ENCODE measurements around the gene EPHA2.

DNA sequence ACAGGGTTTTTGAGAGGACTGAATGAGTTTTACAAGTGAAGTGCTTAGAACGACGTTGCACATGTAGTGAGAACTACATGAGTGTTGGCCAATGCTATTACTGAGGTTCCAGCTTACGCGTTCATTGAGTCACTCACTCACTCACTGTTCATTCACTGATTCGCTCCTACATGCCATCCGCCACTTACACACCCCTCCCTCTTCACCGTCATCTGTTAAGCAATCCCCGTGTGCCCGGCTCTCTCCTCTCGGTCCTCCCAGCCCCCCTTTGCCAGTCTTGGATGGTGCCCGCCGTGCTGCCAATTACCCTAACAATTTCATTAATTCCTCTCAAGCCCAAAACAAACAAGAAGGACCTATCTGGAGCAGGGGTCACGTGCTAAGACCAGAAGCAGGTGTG, 27.3 kb upstream of the EPHA2 start:
- TF ChIP-seq ARNTL (CRISPR knock-in tag; IDR thresholded peaks at IDR 0.05; ENCODE audit: borderline replicate concordance, low read depth) = no peak
- TF ChIP-seq TOX (CRISPR knock-in tag; IDR thresholded peaks at IDR 0.05; ENCODE audit: borderline replicate concordance) = no peak
- TF ChIP-seq ISL1 (CRISPR knock-in tag; IDR thresholded peaks at IDR 0.05) = no peak
- no peak for TF ChIP-seq PPARA (CRISPR knock-in tag; IDR thresholded peaks at IDR 0.05; ENCODE audit: borderline replicate concordance)
- no peak for TF ChIP-seq ZFP30 (CRISPR knock-in tag; IDR thresholded peaks at IDR 0.05)
- TF ChIP-seq ZNF565 (CRISPR knock-in tag; conservative IDR thresholded peaks at IDR 0.05; ENCODE audit: low read depth) = no peak
- TF ChIP-seq, protein P1, sequence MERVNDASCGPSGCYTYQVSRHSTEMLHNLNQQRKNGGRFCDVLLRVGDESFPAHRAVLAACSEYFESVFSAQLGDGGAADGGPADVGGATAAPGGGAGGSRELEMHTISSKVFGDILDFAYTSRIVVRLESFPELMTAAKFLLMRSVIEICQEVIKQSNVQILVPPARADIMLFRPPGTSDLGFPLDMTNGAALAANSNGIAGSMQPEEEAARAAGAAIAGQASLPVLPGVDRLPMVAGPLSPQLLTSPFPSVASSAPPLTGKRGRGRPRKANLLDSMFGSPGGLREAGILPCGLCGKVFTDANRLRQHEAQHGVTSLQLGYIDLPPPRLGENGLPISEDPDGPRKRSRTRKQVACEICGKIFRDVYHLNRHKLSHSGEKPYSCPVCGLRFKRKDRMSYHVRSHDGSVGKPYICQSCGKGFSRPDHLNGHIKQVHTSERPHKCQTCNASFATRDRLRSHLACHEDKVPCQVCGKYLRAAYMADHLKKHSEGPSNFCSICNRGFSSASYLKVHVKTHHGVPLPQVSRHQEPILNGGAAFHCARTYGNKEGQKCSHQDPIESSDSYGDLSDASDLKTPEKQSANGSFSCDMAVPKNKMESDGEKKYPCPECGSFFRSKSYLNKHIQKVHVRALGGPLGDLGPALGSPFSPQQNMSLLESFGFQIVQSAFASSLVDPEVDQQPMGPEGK (CRISPR knock-in tag; IDR thresholded peaks at IDR 0.05; ENCODE audit: borderline replicate concordance) = no peak

All from SK-N-SH treated with all-trans-retinoic acid at 6 μM for 48 hours (cell line).